Measurements from ENCODE around the gene CD300LF. TPM values are rescaled to one million over a fixed set of nuclear protein-coding genes. Genes with fewer than 3 reads are reported as not detected.

The CD300LF gene
- total and polyA plus RNA-seq, 9 of the 15 experiments (the other 6 are each of a cell fraction or from before 2014, with no cell fraction given) = not detected

DNA sequence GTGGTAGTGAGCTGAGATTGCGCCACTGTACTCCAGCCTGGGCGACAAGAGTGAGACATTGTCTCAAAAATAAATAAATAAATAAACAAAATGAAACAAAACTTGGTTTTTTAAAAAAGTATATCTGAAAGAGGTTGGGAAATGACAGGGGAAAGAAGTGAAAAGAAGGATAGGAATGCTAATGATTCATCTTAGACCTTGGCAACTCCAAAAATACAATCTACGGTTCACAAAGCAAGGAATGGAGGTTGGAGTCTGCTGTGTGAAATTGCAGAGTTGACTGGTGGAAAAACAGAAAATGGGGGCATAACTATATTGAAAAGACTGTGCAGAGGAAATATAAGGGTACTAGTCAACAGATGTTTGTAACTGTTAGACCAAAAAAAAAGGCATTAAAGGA, 49.2 kb downstream of the CD300LF start (continued):
- TF ChIP-seq SNAPC5 (CRISPR knock-in tag; IDR thresholded peaks at IDR 0.05) (no peak), PCBP1 (IDR thresholded peaks at IDR 0.05; ENCODE audit: low read depth, low read length, poor library complexity, severe bottlenecking) (no peak), CHD1 (IDR thresholded peaks at IDR 0.05; ENCODE audit: low read length) (no peak), RBM34 (IDR thresholded peaks at IDR 0.05; ENCODE audit: borderline replicate concordance, insufficient read depth, low read length) (no peak), EHMT2 (IDR thresholded peaks at IDR 0.05) (no peak)

DNA sequence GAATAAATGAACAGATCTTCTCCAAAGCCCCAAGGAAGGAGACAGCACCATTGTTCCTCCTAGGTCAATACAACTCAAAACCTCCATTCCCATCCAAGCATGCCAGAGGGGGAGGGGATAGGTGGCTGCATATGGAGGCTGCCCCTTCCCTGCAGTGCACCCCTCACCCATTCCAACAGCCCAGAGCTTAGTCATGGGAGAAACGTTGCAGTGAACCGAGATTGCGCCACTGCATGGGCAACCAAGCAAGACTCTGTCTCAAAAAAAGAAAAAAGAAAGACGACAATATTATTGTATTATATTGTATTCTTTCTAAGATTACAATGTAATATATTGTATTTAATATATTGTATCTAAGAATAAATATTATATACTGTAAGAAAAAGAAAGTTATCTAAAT, 52.8 kb downstream of the CD300LF start:
- no TSS peak for BruUV-seq (replicated peaks)
- POLR2A ChIA-PET = interaction anchor here (0.6 kb wide), 1 partner anchor 289 kb away, joined by 3 read pairs; no protein-coding TSS in a partner anchor
- DNase-seq (ENCODE audit: extremely low read depth in 1 of 4, low spot score in 3 of 4) = no peak
- in situ Hi-C loops (cut with MboI) (no loop called here), intact Hi-C loops (cut with micrococcal nuclease) (no loop called here)
- CTCF ChIA-PET (ENCODE audit: low intra/inter-chr PET ratio) = no interaction called here
- Histone ChIP-seq H3K36me3 (ENCODE audit: control insufficient read depth, insufficient read depth, low read length) (no peaks in the 10 kb centered on the region), H3K27ac (ENCODE audit: extremely low read depth, low read depth, low read length) (no peak overlapping the region), H2AFZ (ENCODE audit: low read depth, low read length) (no peak overlapping the region), H3K4me1 (replicated peaks in 1 of 2; ENCODE audit: control insufficient read depth in 2 of 2, insufficient read depth in 2 of 2, low read length in 2 of 2) (no peaks in the 10 kb centered on the region), H3K4me2 (ENCODE audit: insufficient read depth, low read length) (no peak overlapping the region), H3K9me1 (ENCODE audit: control insufficient read depth, insufficient read depth, low read length) (no peaks in the 10 kb centered on the region), H4K20me1 (replicated peaks; ENCODE audit: control insufficient read depth, insufficient read depth, low read length) (peaks cover 5% of the 10 kb centered on the region), H3K9me3 (replicated peaks; ENCODE audit: control insufficient read depth, insufficient read depth, low read depth, low read length) (no peaks in the 10 kb centered on the region), H3K9ac (ENCODE audit: insufficient read depth in 1 of 2, low read depth in 2 of 2, low read length in 2 of 2) (no peak overlapping the region), H3K4me3 (no peak overlapping the region), H3K79me2 (ENCODE audit: control insufficient read depth, insufficient read depth, low read length) (no peaks in the 10 kb centered on the region), H3K27me3 (ENCODE audit: control insufficient read depth in 2 of 2, insufficient read depth in 2 of 2, low read length in 2 of 2) (peaks cover 8 to 26% of the 10 kb centered on the region in 2 experiments; a peak in 4 of 5 replicates)
- no peak for TF ChIP-seq MCM5 (IDR thresholded peaks at IDR 0.05; ENCODE audit: low read depth)
- TF ChIP-seq SAP30 (IDR thresholded peaks at IDR 0.05; ENCODE audit: borderline replicate concordance, insufficient read depth, low read depth, low read length, poor library complexity, severe bottlenecking) = no peak
- no peak for TF ChIP-seq EP300 (IDR thresholded peaks at IDR 0.05; ENCODE audit: low read length)
- TF ChIP-seq, protein P1, sequence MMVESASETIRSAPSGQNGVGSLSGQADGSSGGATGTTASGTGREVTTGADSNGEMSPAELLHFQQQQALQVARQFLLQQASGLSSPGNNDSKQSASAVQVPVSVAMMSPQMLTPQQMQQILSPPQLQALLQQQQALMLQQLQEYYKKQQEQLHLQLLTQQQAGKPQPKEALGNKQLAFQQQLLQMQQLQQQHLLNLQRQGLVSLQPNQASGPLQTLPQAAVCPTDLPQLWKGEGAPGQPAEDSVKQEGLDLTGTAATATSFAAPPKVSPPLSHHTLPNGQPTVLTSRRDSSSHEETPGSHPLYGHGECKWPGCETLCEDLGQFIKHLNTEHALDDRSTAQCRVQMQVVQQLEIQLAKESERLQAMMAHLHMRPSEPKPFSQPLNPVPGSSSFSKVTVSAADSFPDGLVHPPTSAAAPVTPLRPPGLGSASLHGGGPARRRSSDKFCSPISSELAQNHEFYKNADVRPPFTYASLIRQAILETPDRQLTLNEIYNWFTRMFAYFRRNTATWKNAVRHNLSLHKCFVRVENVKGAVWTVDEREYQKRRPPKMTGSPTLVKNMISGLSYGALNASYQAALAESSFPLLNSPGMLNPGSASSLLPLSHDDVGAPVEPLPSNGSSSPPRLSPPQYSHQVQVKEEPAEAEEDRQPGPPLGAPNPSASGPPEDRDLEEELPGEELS (CRISPR knock-in tag; IDR thresholded peaks at IDR 0.05; ENCODE audit: borderline replicate concordance) = no peak
- no peak for TF ChIP-seq HOXB6 (CRISPR knock-in tag; IDR thresholded peaks at IDR 0.05; ENCODE audit: borderline replicate concordance)
- TF ChIP-seq SIN3B (IDR thresholded peaks at IDR 0.05; ENCODE audit: low read depth) = no peak
- FAIRE-seq = no peak
- 0% methylated on average over 4 of the region's 4 CpGs for WGBS (ENCODE audit: insufficient coverage, low coverage, missing lambda C conversion rate)
- ATAC-seq = no peak

Measured in K562 (cell line).